Lower leg skin (tissue), 3 donors: Measurements from ENCODE around the gene DIRAS1.

Experiments used
- POLR2A ChIP-seq, 2 donors: fragments of 450-650 bp; IDR thresholded peaks; one replicate each; pipeline ENCODE4 v1.6.1; 2016 to 2017; ENCODE audit warnings: antibody characterized with exemption in 2 of 2, mild to moderate bottlenecking in 1 of 2, moderate library complexity in 1 of 2
- TF ChIP-seq, protein P1 (sequence below), 3 donors: fragments of 450-650 bp; IDR thresholded peaks; one replicate each; pipeline ENCODE4 v1.5.1; 2016; ENCODE audit warnings: antibody characterized with exemption in 3 of 3, mild to moderate bottlenecking in 3 of 3, moderate library complexity in 2 of 3

DNA sequence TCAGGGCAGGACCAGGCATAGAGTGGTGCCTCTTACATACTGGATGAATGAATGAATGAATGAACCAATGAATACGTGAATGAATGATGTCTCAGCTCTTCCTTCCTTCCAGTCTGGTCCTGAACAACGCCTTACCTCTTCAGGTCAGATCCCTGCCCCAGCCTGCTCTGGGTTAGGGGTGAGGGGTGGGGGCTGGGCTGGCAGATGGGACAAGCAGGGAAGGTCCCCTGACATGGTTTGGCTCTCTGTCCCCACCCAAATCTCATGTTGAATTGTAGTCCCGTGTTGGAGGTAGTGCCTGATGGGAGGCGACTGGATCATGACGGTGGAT lies 9.3 kb downstream of the DIRAS1 start:
- TF ChIP-seq POLR2A (IDR thresholded peaks at IDR 0.05): no peak
- TF ChIP-seq, protein P1, sequence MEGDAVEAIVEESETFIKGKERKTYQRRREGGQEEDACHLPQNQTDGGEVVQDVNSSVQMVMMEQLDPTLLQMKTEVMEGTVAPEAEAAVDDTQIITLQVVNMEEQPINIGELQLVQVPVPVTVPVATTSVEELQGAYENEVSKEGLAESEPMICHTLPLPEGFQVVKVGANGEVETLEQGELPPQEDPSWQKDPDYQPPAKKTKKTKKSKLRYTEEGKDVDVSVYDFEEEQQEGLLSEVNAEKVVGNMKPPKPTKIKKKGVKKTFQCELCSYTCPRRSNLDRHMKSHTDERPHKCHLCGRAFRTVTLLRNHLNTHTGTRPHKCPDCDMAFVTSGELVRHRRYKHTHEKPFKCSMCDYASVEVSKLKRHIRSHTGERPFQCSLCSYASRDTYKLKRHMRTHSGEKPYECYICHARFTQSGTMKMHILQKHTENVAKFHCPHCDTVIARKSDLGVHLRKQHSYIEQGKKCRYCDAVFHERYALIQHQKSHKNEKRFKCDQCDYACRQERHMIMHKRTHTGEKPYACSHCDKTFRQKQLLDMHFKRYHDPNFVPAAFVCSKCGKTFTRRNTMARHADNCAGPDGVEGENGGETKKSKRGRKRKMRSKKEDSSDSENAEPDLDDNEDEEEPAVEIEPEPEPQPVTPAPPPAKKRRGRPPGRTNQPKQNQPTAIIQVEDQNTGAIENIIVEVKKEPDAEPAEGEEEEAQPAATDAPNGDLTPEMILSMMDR (IDR thresholded peaks at IDR 0.05): no peak
